NB4 (cell line): Measurements from ENCODE around the gene GPR158.

Experiments
- MYC ChIP-seq: IDR thresholded peaks from 2 replicates; pipeline ENCODE4 v1.6.1; 2011; ENCODE audit warnings: low read depth, low read length
- POLR2A ChIP-seq: IDR thresholded peaks from 2 replicates; pipeline ENCODE4 v1.6.1; 2011; ENCODE audit warnings: mild to moderate bottlenecking; ENCODE audit not compliant: insufficient read length; ENCODE audit errors: extremely low read depth
- TF ChIP-seq, protein P1 (sequence below): IDR thresholded peaks from one replicate; pipeline ENCODE4 v1.5.1; 2012; ENCODE audit warnings: low read depth, low read length
- TF ChIP-seq, protein P2 (sequence below): IDR thresholded peaks from 2 replicates; pipeline ENCODE4 v1.6.1; 2011; ENCODE audit warnings: low read depth, low read length

DNA sequence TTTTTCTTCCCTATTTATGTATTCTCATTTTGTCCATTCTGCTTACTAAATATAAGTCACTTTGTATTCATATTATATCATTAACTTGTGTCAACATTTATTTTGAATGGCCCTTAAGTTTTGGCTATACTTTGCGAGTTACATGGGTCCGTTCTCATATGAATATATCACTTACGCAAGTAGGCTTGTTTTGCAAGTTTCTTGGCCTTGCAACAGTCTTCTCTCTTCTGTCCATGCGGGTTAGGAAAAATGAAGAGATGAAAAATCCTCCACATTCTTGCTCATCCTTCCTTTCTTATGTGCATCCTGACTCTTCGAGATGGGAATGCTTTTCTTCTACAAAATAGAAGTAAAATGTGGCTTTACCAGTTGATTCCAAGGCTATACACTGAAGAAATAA is 82.8 kb downstream of the GPR158 start:
- TF ChIP-seq, protein P1, sequence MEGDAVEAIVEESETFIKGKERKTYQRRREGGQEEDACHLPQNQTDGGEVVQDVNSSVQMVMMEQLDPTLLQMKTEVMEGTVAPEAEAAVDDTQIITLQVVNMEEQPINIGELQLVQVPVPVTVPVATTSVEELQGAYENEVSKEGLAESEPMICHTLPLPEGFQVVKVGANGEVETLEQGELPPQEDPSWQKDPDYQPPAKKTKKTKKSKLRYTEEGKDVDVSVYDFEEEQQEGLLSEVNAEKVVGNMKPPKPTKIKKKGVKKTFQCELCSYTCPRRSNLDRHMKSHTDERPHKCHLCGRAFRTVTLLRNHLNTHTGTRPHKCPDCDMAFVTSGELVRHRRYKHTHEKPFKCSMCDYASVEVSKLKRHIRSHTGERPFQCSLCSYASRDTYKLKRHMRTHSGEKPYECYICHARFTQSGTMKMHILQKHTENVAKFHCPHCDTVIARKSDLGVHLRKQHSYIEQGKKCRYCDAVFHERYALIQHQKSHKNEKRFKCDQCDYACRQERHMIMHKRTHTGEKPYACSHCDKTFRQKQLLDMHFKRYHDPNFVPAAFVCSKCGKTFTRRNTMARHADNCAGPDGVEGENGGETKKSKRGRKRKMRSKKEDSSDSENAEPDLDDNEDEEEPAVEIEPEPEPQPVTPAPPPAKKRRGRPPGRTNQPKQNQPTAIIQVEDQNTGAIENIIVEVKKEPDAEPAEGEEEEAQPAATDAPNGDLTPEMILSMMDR = no peak
- TF ChIP-seq POLR2A (no peak), MYC (no peak)
- TF ChIP-seq, protein P2, sequence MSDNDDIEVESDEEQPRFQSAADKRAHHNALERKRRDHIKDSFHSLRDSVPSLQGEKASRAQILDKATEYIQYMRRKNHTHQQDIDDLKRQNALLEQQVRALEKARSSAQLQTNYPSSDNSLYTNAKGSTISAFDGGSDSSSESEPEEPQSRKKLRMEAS = no peak
